Motor neuron (in vitro differentiated cells): Measurements from ENCODE around the gene GCSAM. TPM values are rescaled to one million over a fixed set of nuclear protein-coding genes. Genes with fewer than 3 reads are reported as not detected.

Experiments
- ATAC-seq, 8 experiments: fragments of 200-7000 bp; cut with Tn5 transposase; replicated peaks in 6 of 8; 2 replicates each; pipeline ENCODE4 v1.8.0; 2021; ENCODE audit warnings: mild to moderate bottlenecking in 8 of 8, moderate library complexity in 8 of 8
- H3K27ac ChIP-seq, 2 donors: fragments of 250-450 bp; sonication (Bioruptor Pico); 2 replicates each; pipeline ENCODE4 v1.9.0; 2021; ENCODE audit warnings: antibody characterized with exemption in 2 of 2, mild to moderate bottlenecking in 2 of 2, moderate library complexity in 1 of 2
- H3K4me1 ChIP-seq, 2 donors: fragments of 250-450 bp; sonication (Bioruptor Pico); replicated peaks in 1 of 2; 2 replicates each; pipeline ENCODE4 v1.6.1; 2021; ENCODE audit warnings: antibody characterized with exemption in 2 of 2, mild to moderate bottlenecking in 2 of 2, moderate library complexity in 1 of 2
- H3K4me3 ChIP-seq, 5 donors: fragments of 250-450 bp; sonication (Bioruptor Pico); 2 replicates each; pipeline ENCODE4 v1.9.0; 2021; ENCODE audit warnings: antibody characterized with exemption in 5 of 5, mild to moderate bottlenecking in 5 of 5, moderate library complexity in 4 of 5
- WGBS, 10 experiments: fragments of 450-650 bp; shearing (Covaris generic); methylation state at CpG; one replicate each; pipeline ENCODE4 v1.0.0; 2022; 5-methylcytosine and 5-hydroxymethylcytosine counted together
- in situ Hi-C, 9 experiments: fragments of 400-800 bp; cut with MboI; loops; one replicate each; pipeline ENCODE4 v1.15.0; 2021; ENCODE audit warnings: low sequenced_read_pairs in 9 of 9, low pct_unique_long_range_greater_than_20kb in 2 of 9; ENCODE audit not compliant: unreplicated experiment in 9 of 9
- total RNA-seq, 8 experiments: library from RNA; unstranded; fragments of 300-600 nt; gene quantifications; 2 replicates each; pipeline versions ENCODE4 v1.2.3 to v1.2.4, GENCODE V29; 2022

GCSAM gene
- total RNA-seq, 8 experiments from 2014 or later, result 0.13 to 0.38 (median 0.36) TPM; not detected in 3

DNA sequence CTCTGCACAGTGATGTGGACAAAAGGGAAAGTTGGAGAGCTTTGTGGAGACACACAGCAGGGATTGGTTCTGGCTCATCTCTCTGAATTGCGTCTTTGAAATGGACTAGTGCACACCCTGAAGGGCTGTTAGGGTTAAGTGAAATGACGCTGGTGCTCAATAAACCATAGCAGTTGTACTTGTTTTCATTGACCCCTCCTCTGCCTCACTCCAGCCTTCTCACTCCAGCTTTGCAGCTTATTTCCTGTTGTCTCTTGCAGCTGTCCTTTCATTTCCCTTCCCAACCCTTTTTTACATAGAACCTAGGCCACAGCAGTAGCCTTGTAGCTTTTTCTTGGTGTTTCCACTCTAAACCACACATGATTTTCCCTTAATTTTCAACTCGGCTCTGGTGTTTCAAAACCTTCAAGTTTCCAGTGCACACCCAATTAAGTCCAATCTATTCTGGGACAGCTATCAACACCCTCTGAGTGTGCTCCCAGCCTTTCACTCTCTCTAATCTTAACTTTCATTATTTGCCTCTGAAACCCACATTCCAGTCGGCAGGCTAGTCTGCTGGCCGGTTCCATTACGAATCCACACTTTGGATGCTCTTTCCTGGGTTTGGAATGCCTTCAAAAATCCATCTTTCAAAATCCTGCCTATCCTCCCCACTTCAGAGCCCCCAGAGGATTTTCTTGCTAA, 40.4 kb downstream of the GCSAM start:
- in situ Hi-C loops, result no loop called here
- ATAC-seq, result peak in 1 of 8 experiments; percentile 19
- H3K4me3 ChIP-seq, result no peak overlapping the region

DNA sequence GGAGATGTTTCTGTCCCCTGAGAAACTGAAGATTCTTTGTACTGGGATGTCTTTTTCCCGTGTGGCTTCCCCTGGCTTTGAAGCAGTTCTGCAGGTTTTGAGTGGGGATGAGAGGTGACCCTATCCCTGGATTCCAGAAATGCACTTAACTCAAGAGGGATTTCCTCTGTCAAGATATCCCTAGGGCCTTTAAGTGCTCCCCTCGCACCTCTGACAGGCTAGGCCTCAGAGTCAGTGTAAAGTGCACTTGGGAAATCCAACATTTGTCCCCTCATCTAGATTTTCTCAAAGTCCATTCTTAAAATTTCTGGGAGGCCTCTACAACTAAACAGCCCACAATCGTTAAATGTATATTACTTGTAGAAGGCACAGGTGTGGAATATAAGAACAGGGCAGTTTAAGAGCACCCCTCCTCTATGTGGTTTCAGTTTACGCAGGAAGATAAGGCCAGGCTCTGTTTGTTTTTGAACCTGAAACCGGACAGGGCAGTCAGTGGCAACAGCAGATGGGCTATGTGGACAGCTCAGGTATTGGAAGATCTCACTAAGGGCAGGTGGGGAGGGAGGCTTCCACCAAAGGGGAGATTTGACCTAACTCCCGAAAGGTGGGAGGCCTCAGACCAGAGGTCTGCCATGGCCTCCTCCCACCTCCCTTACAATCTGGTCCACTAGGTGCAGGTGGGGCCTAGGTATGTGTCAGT, 42.0 kb downstream of the GCSAM start:
- 48 to 97% (median 75%) methylated on average over 1 to 4 of the region's 6 CpGs; no CpG with 5 or more reads in 2 of the 10 experiments for WGBS, 10 experiments
- no peak overlapping the region for H3K27ac ChIP-seq
- in situ Hi-C loops, result no loop called here
- no peak overlapping the region for H3K4me3 ChIP-seq
- peaks cover 0 to 2% of the 10 kb centered on the region in 2 donors for H3K4me1 ChIP-seq
- no peak for ATAC-seq

More for the DNA sequence above, 40.4 kb downstream of the GCSAM start:
- Histone ChIP-seq H3K27ac (no peak overlapping the region), H3K4me1 (peaks cover 0 to 2% of the 10 kb centered on the region in 2 donors)
- WGBS, 10 experiments, result 40 to 90% (median 70%) methylated on average over 1 to 6 of the region's 6 CpGs

DNA sequence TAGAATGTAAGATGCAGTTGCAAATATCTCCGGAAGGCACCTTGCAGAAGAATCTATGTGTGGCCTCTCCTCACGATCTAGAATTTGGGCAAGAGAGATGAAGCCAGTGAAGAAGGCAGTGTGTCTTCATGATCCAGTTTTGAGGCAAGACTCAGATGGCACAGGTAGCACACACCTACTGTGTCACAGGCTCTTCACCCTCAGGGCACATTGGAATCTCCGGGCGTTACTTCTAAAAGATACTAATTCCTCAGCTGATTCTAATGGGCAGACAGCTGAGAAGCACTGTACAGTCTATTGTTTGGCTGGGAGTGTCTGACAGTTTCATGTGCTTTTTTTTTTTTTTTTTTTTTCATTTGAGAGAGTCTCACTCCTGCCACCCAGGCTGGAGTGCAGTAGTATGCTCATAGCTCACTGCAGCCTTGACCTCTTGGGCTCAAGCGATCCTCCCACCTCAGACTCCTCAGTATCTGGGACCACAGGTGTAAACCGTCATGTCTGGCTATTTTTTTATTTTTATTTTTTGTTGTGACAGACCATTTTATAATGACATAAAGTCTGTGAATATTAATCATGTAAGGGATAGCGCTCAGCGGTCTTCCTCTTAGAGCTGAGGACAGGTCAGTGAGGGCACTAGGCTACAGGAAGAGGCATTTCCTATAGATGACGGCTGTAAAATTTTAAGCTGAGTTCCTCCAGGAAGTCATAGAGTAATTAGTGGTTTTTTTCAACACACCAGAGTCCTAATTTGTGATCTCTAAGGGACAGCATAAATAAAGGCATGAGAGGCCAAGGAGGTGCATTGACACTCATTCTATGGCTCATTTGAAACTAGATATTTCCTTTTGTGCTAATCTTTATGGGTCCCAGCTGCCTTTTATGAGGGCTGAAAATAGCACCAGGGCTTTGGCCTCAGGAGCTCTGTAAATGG, 42.8 kb downstream of the GCSAM start:
- in situ Hi-C loops, result no loop called here
- Histone ChIP-seq H3K4me3 (no peak overlapping the region), H3K4me1 (peaks cover 0 to 2% of the 10 kb centered on the region in 2 donors), H3K27ac (no peak overlapping the region)
- WGBS, 10 experiments, result 84 to 100% (median 89%) methylated on average over 1 to 9 of the region's 9 CpGs
- no peak for ATAC-seq

DNA sequence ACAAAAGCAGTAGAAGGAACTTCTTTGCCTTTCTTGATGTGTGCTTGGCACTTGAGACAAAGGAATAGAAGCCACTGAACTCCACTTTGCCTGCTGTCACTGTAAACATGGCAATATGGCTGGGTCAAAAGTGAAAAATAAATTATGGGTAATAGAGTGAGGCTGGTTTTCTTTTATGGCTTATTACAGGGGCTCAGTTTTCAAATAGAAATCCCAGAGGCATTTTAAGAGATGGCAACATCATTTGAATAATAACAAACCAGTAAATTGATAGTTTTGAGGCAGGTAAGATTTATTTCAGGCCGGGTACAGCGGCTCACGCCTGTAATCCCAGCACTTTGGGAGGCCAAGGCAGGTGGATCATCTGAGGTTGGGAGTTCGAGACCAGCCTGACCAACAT, 44.1 kb downstream of the GCSAM start:
- peaks cover 0 to 2% of the 10 kb centered on the region in 2 donors for H3K4me1 ChIP-seq
- H3K4me3 ChIP-seq, result no peak overlapping the region
- no peak overlapping the region for H3K27ac ChIP-seq
- in situ Hi-C loops, result no loop called here
- 60 to 100% (median 67%) methylated on average over 1 to 3 of the region's 4 CpGs; no CpG with 5 or more reads in 3 of the 10 experiments for WGBS, 10 experiments
- ATAC-seq, result no peak

DNA sequence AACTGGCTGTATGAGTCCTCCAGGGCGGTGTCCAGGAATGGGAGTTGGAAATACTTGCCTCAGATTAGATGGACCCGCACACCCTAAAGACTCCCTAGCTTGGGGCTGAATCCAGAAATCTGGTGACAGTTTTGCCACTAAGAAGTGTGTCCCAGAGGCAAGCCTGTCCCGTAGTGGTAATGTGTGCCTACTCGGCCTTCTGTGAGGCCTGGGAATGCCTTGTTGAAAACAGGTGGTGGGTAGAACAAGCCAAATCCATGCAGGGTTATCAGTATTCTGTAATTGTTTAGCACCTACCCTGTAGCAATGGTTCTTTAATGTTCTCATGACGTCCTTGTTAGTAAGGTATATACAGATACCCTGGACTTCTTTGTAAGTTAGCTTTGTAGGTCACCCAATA, 45.3 kb downstream of the GCSAM start:
- WGBS, 10 experiments, result 60 to 100% (median 93%) methylated on average over 1 to 3 of the region's 5 CpGs; no CpG with 5 or more reads in 2 of the 10 experiments
- no peak overlapping the region for H3K27ac ChIP-seq
- H3K4me3 ChIP-seq, result no peak overlapping the region
- in situ Hi-C loops, result no loop called here
- ATAC-seq, result peak in 2 of 8 experiments; percentile 15 to 23
- peaks cover 0 to 2% of the 10 kb centered on the region in 2 donors for H3K4me1 ChIP-seq

DNA sequence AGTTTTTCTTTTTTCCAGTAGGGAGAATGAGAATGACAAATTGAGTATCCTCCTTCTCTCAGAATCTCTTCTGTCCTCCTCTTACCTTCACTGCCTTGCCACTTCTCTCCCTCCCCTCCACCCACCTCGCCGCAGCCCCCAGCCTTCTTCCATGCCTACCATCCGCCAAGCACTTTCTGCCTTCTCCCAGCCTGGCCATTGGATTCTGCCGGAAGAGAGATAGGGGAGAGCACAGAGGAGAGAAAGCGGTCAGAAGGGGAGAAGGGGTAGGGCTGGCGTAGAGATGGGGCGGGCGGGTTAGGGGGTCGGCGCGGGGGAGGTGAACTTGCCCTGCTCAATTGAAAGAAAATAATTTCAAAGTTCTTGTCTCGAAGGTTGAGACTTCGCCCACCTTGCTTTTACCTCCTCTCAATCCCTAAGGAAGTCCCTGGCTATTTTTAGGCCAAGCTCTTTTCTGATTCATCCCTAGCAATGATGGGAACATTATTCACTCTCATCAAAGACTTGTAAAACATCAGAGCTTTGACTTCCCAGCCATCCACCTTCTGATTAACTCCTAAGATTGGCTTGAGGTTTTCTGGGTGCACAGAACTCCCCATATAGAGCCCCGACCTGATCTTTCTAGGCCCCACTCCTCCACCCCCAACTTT, 46.0 kb downstream of the GCSAM start:
- in situ Hi-C loops, result no loop called here
- 0 to 50% (median 30%) methylated on average over 1 to 4 of the region's 14 CpGs; no CpG with 5 or more reads in 3 of the 10 experiments for WGBS, 10 experiments
- peaks cover 0 to 2% of the 10 kb centered on the region in 2 donors for H3K4me1 ChIP-seq
- peak overlapping the region in 4 of 5 donors; percentile 30 to 48 (median 36) for H3K4me3 ChIP-seq
- H3K27ac ChIP-seq, result no peak overlapping the region
- ATAC-seq, result peak in 2 of 8 experiments; percentile 8 to 16

DNA sequence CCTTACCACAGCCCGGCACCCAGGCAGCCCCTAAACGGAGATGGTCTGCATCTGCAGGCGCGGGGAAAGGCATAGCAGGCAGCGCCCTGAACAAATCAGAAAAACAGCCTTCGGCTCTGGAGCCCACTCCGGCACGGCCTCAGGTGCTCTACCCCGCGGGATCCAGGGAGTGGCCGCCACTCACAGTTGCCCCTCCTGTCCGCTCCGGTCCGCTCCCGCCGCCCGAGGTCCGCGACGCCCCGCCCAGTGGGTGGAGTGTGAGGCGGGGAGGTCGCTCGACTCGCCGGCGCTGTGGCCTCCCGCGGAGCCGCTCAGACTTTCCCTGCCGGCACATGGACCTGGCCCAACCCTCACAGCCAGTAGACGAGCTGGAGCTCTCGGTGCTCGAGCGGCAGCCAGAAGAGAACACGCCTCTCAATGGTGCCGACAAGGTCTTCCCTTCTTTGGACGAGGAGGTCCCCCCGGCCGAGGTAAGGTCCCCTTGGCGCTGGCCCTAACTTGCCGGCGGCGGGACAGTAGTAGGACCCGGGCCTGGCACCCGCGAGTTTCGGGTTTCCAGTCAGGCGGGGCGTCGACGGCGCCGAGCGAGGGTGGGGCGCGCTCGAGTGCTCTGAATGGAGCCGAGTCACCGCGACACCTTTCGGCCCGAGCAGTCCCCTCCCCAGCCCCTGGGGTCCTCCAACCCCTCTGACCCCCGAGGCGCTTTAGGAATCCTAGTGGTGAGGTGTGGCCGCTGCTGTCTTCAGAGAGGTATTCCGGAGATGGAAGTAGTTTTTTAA, 46.8 kb downstream of the GCSAM start, which contains the start of gene C3orf52:
C3orf52 (plus strand) TSS at position 314 of the 779 bp plus-strand sequence; CDS start at position 333, 19 bp downstream.
- H3K4me3 ChIP-seq, result peak within 1 kb of the TSS; percentile 30 to 48 (median 36)
- no peak within 1 kb of the TSS for H3K27ac ChIP-seq
- ATAC-seq, result peak; percentile 89 to 99 (median 98)
- in situ Hi-C loops, result no loop called here
- WGBS, 10 experiments, result 0 to 17% (median 6%) methylated on average over 3 to 11 of the region's 67 CpGs; no CpG with 5 or more reads in 4 of the 10 experiments
- peaks cover 0 to 2% of the 10 kb centered on the region in 2 donors for H3K4me1 ChIP-seq

DNA sequence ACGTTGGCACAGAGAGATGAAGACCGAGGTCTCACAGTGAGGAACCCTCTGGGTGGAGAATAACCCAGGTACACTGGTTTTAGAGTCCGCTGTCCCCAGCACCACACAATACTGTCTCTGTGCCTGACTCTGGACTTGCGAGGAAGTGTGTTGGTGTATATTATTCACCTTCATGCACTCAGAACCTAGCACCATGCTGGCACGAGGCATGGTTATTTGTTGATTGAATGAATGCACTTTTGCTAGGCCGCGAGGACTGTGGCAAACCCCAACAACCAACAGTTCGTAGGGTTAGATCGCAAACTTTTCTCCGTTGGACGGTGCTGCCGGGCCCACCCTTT, 47.3 kb downstream of the GCSAM start:
- WGBS, 10 experiments, result 4 to 100% (median 73%) methylated on average over 1 to 11 of the region's 12 CpGs; no CpG with 5 or more reads in 3 of the 10 experiments
- Histone ChIP-seq H3K27ac (no peak overlapping the region), H3K4me3 (peak overlapping the region; percentile 30 to 48 (median 36)), H3K4me1 (peaks cover 0 to 2% of the 10 kb centered on the region in 2 donors)
- ATAC-seq, result no peak
- in situ Hi-C loops, result no loop called here

DNA sequence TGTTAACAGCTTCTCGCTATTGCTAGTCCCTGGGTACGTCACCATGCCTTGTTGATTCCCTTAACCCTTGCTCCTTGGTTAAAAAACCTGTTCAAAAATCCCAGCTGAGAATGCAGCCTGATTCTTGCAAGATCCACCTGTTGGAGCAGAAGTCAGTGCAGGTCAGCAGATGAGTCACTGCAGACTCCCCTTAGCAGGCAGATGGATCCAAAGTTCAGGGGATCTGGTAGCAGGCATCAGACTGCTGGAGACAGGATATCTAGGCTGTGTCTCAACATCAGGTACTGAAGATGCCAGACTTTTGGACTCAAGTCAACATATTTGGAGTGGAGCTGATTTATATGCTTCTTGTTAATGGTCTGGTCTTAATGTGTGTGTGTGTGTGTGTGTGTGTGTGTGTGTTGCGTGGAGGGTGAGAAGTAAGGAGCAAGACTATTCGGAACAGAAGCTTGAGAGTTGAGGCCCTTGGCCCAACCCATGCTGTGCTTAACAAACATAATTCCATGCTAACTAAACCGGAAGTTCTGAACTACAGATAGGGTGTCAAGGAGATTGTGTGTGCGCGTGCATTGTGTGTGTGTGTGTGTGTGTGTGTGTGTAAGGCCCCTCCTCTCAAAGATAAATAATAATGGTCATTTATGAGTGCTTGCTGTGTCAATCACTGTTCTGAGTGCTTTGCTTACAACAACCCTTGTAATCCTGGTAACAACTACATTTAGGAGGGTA, 47.9 kb downstream of the GCSAM start:
- no peak for ATAC-seq
- in situ Hi-C loops, result no loop called here
- Histone ChIP-seq H3K4me1 (no peaks in the 10 kb centered on the region), H3K4me3 (no peak overlapping the region), H3K27ac (no peak overlapping the region)
- 100% methylated on average over 1 to 3 of the region's 7 CpGs; no CpG with 5 or more reads in 3 of the 10 experiments for WGBS, 10 experiments

DNA sequence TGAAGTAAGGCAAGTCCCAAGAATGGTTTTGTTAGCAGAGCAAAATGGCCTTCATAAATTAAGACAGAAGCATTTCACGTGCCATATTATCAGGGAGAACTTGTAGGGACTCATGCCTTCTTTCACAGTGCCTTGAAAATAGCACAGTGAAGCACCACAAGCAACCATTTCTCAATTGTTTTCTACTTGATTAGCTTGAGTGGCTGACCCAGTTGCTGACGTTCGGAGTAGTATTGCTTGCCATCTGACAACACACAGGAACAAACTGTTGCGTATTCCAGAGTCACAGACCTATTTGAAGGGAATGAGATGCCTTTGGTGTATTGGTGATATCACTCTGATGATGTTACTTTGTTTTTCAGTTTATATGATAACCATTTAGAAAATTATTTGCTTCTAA, 49.8 kb downstream of the GCSAM start:
- in situ Hi-C loops, result no loop called here
- no peak for ATAC-seq
- no peaks in the 10 kb centered on the region for H3K4me1 ChIP-seq
- H3K4me3 ChIP-seq, result no peak overlapping the region
- no peak overlapping the region for H3K27ac ChIP-seq
- WGBS, 10 experiments, result 64 to 91% (median 83%) methylated on average over 1 to 4 of the region's 4 CpGs; no CpG with 5 or more reads in 2 of the 10 experiments
